ENCODE data around the gene CFP.

DNA sequence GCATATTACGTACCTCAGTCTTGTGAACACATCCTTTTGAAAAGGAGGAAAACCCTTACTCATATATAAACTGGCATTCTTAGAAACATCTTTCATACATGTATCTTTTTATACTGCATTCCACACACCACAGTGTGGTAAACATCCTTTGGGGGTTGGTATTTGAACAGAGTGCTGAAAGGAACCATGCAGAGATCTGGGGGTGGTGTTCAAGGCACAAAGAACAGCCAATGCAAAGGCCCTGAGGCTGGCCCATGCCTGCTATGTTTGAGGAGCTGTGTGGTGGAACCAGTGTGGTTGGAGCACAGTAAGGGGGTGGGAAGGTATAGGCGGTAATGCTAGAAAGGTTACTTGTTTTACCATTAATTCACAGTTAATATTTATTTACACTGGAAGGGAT, 18.6 kb upstream of the CFP start:
- TF ChIP-seq, protein P1, sequence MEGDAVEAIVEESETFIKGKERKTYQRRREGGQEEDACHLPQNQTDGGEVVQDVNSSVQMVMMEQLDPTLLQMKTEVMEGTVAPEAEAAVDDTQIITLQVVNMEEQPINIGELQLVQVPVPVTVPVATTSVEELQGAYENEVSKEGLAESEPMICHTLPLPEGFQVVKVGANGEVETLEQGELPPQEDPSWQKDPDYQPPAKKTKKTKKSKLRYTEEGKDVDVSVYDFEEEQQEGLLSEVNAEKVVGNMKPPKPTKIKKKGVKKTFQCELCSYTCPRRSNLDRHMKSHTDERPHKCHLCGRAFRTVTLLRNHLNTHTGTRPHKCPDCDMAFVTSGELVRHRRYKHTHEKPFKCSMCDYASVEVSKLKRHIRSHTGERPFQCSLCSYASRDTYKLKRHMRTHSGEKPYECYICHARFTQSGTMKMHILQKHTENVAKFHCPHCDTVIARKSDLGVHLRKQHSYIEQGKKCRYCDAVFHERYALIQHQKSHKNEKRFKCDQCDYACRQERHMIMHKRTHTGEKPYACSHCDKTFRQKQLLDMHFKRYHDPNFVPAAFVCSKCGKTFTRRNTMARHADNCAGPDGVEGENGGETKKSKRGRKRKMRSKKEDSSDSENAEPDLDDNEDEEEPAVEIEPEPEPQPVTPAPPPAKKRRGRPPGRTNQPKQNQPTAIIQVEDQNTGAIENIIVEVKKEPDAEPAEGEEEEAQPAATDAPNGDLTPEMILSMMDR (IDR thresholded peaks at IDR 0.05) = no peak
- TF ChIP-seq POLR2A (IDR thresholded peaks at IDR 0.05) = no peak

All from esophagus squamous epithelium (tissue), 4 donors.